HG03103 (cell line): ENCODE results near the gene DAAM1.

Source experiments
- ATAC-seq: cut with Tn5 transposase; IDR thresholded peaks from one replicate; pipeline ENCODE4 v1.9.1; 2021; ENCODE audit warnings: low read depth; ENCODE audit not compliant: unreplicated experiment

The DAAM1 gene

DNA sequence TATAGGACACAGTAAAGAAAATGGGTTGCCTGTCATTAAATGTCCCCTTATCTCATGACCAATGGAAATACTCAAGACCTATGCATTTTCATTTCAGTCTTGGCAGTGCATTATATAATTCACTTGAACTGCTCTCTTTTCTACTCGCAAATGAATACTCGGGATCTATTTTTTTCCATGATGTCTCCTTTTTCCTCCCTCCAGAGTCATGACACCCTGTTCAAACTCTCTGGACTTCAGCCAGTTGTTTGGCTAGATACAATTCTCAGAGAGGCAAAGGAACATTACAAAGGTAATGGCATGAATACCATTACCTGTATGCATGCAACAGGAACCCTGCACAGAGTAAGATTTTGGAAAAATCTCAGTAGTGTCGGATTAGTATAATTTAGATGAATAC is 145.8 kb downstream of the DAAM1 start:
- no peak for ATAC-seq

DNA sequence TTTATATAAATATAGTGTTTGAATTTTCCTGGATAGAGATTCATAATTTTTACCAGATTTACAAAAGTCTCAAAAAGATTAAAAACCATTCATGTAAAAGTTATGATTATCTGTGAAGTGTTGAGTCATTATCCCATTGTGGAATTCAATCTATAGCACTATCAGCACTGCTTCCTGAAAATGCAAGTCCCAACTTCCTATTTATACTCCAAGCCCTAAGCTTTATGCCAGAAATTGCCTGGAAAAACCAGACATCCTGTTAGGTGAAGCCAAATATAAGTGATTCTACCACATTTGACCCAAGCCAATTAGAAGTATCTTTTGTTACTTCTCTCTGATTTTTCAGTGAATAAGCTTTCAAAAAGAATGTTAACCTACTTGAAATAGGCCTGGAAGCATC is 147.6 kb downstream of the DAAM1 start:
- ATAC-seq: no peak

DNA sequence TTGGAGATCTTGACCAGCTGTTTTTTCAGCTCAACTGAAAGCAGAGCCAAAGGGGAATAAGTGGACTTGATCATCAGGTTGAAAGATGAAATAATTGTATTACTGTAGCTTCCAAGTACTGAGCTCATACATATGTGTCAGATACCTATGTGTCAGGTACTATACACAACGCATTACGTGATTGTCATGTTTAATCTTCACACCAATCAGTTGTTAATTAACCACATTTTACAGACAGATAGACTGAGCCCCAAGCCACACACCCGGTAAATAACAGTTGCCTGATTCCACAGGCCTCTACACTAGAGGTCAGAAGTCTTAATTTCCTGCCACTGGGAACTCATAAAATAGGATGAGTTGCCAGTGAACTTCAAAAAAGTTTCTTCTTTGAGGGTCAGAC is 148.2 kb downstream of the DAAM1 start:
- no peak for ATAC-seq

- ATAC-seq: no peak
Observed at GRCh38 chr14:59337141-59337611, 148.7 kb downstream of the DAAM1 start.

DNA sequence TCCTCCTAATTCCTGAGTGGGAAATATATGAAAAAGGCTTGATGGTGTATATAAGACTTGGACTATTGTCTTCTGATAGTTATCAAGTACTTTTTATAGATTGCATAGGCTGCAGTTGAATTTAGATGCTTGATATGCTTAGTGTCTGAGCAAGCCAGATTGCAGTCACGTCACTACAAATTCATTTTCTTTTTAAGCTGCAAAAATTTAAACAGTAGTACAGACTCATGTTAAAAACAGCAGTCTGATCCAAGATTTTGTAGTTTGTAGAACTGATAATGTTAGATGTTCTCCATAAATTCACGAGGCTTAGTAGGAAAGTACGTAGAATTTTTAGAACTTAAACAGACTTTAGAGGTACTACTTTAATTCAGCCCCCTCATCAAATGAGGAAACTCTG is 150.3 kb downstream of the DAAM1 start:
- ATAC-seq: no peak

GRCh38 chr14:59339524-59340330 is 151.3 kb downstream of the DAAM1 start:
- ATAC-seq: no peak

GRCh38 chr14:59341858-59342477 is 153.5 kb downstream of the DAAM1 start:
- no peak for ATAC-seq

GRCh38 chr14:59342516-59343484 is 154.3 kb downstream of the DAAM1 start:
- ATAC-seq: no peak

DNA sequence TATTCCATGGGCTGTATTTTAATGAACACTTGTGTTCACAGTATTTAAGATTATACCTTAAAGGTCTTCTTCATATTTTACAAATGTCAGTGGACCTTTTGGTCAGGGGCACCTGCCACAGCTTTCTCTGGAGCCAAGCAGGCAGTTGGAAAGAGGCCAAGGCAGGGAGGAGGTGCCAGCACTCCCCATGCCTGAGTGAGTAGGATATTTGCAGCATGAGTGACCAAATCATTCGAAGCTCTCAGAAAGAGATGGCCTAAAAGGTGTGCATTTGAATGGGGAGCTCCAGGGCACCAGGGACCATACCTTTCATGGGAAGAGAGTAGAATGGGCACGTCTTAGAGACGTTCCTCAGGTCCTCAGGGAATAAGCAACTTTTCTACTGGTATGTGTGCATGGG is 155.1 kb downstream of the DAAM1 start:
- ATAC-seq: no peak

GRCh38 chr14:59344016-59344415 is 155.5 kb downstream of the DAAM1 start:
- ATAC-seq: no peak

DNA sequence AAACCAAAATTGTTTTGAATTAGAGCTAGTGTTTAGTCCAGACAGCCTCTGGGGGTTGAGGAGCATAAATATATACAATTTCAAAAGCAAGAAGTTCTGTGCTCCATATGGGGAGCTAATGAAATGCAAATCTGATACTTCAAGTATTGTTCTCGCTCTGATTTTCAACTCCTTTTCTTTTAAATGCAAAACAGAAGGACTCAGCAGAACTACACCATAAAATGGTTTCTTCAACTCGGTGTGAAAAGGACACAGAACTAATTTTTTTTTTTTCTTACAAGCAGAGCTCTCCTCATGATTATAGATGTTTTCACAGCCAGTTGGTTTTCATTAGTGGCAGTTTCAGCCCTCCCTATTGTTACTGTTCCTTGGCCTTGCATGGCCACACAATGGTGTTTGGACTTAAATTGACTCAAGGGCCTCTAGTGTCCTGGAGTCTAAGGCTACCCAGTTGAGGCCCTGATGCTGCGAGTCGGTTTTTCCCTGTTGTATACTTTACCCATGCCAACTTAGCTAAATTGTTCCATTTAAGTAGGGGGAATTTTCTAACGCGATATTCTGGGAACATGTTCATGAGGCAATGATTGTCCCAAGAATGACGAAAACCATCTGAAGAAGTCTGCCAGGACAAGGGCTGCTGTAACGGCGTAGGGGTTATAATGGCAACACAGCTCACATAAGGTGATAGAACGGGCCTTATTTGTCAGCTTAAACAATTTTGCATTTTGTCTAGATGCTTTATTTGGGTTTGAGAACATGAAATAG is 156.4 kb downstream of the DAAM1 start:
- ATAC-seq: no peak

DNA sequence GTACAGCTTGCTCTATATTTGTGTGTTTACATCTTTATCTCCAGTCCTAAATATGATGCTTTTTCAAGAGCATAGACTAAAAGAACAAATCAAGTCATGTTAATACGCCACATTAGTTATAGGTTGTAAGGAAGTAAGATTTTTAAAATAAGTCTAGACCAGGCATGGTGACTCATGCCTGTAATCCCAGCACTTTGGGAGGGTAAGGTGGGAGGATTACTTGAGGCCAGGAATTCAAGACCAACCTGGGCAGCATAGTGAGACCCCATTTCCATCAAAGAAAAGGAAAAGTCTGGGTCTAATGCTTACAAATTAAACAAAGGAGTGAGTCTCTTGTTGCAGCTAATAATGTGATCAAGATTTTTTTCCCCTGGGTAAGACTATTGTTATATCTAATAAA is 157.9 kb downstream of the DAAM1 start:
- ATAC-seq: no peak

GRCh38 chr14:59346796-59347510 is 158.5 kb downstream of the DAAM1 start:
- ATAC-seq: no peak

DNA sequence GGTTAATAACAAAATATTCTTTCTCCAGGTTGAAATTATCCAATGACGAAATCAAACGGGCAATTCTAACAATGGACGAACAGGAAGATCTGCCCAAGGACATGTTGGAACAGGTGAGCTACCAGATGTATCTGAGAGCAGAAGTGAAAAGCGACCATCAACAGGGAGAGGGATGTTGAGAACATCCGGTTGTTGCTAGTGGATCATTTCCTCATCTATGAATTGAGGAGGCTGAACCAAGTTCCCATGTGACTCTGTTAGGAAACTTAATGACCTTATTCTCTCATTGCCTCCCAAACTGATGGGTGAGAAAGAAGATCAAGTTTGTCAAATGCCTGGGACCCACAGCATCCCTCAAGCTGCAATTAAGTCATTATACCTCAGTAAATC is 159.0 kb downstream of the DAAM1 start:
- ATAC-seq: no peak

DNA sequence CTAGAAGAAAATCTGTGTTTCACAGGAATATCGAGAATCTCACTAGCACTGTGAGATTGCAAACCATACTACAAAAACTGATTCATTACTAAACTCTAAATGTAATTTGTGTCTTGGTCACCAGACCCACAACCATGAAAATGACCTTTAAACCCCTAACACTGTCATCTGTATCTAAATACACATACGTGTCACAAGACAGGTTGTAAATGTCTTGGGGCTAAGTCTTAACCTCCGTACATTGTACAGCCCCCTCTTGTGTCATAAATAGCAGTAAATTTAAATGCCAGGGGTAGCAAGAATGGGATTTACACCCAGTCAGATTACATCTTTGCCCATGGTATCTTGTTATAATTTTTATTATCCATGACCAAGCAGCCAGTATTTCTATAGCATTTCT is 159.4 kb downstream of the DAAM1 start:
- no peak for ATAC-seq

DNA sequence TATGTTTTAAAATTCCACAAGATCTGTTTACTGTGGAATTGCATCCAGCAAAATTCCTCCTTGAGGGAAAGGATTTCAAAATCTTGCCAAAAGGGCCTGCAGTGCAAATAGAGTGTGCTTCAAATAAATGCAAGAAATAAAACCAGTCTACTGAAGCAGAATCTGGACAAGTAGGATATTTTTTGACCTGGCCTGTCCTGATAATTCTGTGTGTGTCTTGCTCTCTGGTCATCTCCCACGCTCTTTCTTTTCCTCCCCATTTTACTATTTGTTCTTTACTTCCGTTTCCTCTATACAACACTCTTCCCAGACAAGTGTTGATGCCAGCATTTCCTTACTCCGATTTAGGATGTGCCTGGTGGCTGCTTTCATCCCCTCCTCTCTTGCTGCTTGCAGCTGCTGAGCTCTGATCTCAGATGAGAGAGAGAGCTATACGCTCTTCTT is 160.8 kb downstream of the DAAM1 start:
- no peak for ATAC-seq

DNA sequence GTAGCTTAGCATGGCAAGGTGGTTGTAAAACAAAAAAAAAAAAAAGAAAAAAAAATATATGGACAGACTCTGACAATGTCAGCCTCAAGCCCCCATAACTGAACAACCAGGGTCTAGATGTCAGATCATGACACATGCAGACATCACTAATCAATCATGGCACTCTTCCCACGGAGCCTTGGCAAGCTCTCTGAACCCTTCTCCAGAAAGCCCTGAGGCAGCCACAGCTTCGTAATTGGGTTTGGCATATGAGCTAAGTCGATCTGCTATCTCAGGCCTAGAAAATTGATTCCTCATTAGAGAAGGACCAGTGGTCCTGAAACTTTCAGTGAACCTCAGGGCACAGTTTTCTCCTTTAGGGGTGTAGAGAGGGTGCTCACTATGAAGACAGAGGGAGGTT is 164.5 kb downstream of the DAAM1 start:
- no peak for ATAC-seq

DNA sequence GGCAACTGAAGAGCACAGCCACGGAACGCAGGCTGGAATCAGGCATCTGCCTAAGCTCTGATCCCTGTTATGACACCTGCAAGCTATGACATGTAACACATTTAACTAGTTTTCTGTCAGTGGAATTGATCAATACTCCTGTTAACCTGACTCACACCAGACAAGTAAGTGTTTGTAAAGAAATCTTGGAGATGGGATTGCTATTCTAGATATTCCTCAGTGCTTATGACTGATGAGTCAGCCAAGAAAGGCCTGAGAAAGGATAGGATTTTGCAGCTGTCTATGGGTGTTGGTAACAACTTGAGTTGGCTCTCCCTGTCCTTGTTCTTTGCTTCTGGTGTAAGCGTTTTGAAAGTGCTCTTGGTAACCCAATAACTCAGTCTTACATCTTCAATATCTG is 166.2 kb downstream of the DAAM1 start:
- no peak for ATAC-seq

GRCh38 chr14:59355091-59355490 is 166.6 kb downstream of the DAAM1 start:
- no peak for ATAC-seq

GRCh38 chr14:59356312-59356711 is 167.8 kb downstream of the DAAM1 start:
- peak; percentile 24 for ATAC-seq
